CD4-positive, alpha-beta memory T cell (primary cell): ENCODE data around the gene ICAM4. TPM values are rescaled to one million over a fixed set of nuclear protein-coding genes. Genes with fewer than 3 reads are reported as not detected.

Source experiments
- CTCF ChIA-PET: fragments of 350-600 bp; sonication (Branson Sonifier 250); formaldehyde crosslinking; loops from one replicate; lab custom pipeline; 2021; ENCODE audit warnings: inconsistent platforms; ENCODE audit not compliant: partially characterized antibody; lab: Charles Lee
- POLR2A ChIA-PET: fragments of 350-600 bp; sonication (Branson Sonifier 250); formaldehyde crosslinking; loops from one replicate; lab custom pipeline; 2021; ENCODE audit not compliant: partially characterized antibody; lab: Charles Lee
- DNase-seq, 5 donors: peaks; one replicate each; pipeline versions ENCODE4 v3.0.0 to v3.0.0-alpha.2; 2020 to 2022; ENCODE audit warnings: mixed read lengths in 1 of 5
- H3K27ac ChIP-seq: one replicate; pipeline ENCODE4 v1.7.0; 2013; ENCODE audit warnings: low read depth, low read length
- H3K27me3 ChIP-seq: 2 replicates; pipeline ENCODE4 v1.7.0; 2013; ENCODE audit warnings: mild to moderate bottlenecking, low read length, moderate library complexity; ENCODE audit not compliant: insufficient read depth
- H3K36me3 ChIP-seq: 2 replicates; pipeline ENCODE4 v1.7.0; 2013; ENCODE audit warnings: mild to moderate bottlenecking, low read length, moderate library complexity; ENCODE audit not compliant: insufficient read depth
- H3K4me1 ChIP-seq: 2 replicates; pipeline ENCODE4 v1.7.0; 2013; ENCODE audit warnings: mild to moderate bottlenecking, low read length, moderate library complexity; ENCODE audit not compliant: insufficient read depth
- H3K4me3 ChIP-seq, 2 donors: one replicate each; pipeline ENCODE4 v1.7.0; 2013; ENCODE audit warnings: low read length in 2 of 2, mild to moderate bottlenecking in 1 of 2
- H3K9me3 ChIP-seq, 2 donors: one replicate each; pipeline ENCODE4 v1.7.0; 2013; ENCODE audit warnings: low read length in 2 of 2, control low read depth in 1 of 2; ENCODE audit not compliant: control insufficient read depth in 1 of 2
- H3K27ac Mint-ChIP-seq, 7 donors: one replicate each; pipeline ENCODE4 v1.8.0; 2020 to 2021; ENCODE audit warnings: mixed read lengths in 7 of 7, mild to moderate bottlenecking in 6 of 7, inconsistent platforms in 3 of 7, moderate library complexity in 3 of 7
- H3K27me3 Mint-ChIP-seq, 2 donors: one replicate each; pipeline ENCODE4 v1.8.0; 2020 to 2021; ENCODE audit warnings: mixed read lengths in 2 of 2
- H3K36me3 Mint-ChIP-seq, 2 donors: one replicate each; pipeline ENCODE4 v1.8.0; 2020 to 2021; ENCODE audit warnings: mixed read lengths in 2 of 2, inconsistent platforms in 1 of 2, mild to moderate bottlenecking in 1 of 2
- H3K4me1 Mint-ChIP-seq, 4 donors: one replicate each; pipeline ENCODE4 v1.8.0; 2020 to 2021; ENCODE audit warnings: mixed read lengths in 4 of 4, mild to moderate bottlenecking in 1 of 4
- H3K4me3 Mint-ChIP-seq, 8 donors: one replicate each; pipeline ENCODE4 v1.8.0; 2020 to 2021; ENCODE audit warnings: mixed read lengths in 8 of 8, mild to moderate bottlenecking in 7 of 8, moderate library complexity in 6 of 8, inconsistent platforms in 3 of 8
- H3K9me3 Mint-ChIP-seq, 8 donors: one replicate each; pipeline ENCODE4 v1.8.0; 2020 to 2021; ENCODE audit warnings: mixed read lengths in 8 of 8, mild to moderate bottlenecking in 5 of 8, inconsistent platforms in 3 of 8, moderate library complexity in 1 of 8
- intact Hi-C: fragments of 100-400 bp; cut with micrococcal nuclease; formaldehyde crosslinking; loops from one replicate; pipeline ENCODE4 v1.15.1; 2023
- polyA plus RNA-seq, 2 donors: library from polyadenylated mRNA; unstranded; fragments of 300-500 nt; fragmentation: Illumina TruSeq; gene quantifications; one replicate each; pipeline ENCODE4 v1.2.3, GENCODE V29; 2021
- total RNA-seq, 2 experiments: library from RNA; stranded (reverse); gene quantifications; one replicate each; pipeline ENCODE4 v1.2.3, GENCODE V29; 2021

ICAM4 gene
- total and polyA plus RNA-seq, 4 experiments from 2014 or later: 0.70 to 1.5 (median 1.3) TPM; not detected in 1

DNA sequence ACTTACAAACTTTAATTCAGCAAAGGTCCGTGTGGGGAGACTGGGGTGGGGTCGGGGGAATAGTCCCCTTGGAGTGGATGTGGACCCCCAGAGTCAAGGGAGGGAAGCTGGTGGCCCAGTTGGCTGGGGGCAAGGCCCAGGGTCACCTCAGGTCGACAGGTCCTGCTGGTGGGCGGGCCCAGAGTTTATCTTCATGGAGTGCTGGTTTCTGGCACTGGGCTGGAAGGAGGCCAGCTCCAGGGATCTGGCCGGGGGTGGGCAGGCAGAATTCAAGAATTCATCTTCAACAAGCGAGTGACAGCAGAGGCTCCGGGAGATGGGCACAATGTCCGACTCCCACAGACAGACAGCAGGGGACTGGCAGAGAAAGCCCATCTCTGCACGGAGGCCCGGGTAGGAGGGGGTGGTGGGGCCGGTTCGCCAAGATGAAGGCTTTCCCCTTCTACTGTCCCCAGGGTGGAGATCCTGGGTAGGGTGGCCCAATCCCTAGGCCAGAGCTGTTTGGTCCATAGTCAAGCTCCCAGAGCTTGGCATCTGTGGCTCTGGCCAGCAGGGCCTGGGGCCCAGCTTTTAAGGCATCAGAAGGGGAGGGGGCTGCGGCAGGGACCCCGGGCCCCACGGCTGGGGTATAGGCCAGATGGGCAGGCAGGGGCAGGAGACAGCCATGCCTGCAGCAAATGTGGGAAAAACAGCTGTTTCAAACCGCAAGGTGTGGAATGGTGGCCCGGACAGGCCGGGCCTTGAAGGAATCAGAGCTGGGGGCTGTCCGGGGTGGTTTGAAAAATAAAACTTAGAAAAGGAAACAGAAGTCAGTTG lies 29.7 kb downstream of the ICAM4 start:
- Histone ChIP-seq H3K4me3 (peak overlapping the region; percentile 57 to 93), H3K4me1 (peaks cover 17% of the 10 kb centered on the region), H3K9me3 (no peaks in the 10 kb centered on the region), H3K27ac (peak overlapping the region; percentile 52), H3K36me3 (peaks cover 25% of the 10 kb centered on the region), H3K27me3 (no peaks in the 10 kb centered on the region)
- H3K36me3 Mint-ChIP-seq: peaks cover 10 to 28% of the 10 kb centered on the region in 2 donors
- DNase-seq: no peak
- peaks cover 0 to 2% (median 0%) of the 10 kb centered on the region in 8 donors for H3K9me3 Mint-ChIP-seq
- intact Hi-C loops: loop anchor here (1.0 kb wide), 1 partner anchor 17 kb away; the partner anchor contains the start of gene RAVER1
- peak overlapping the region; percentile 55 to 97 (median 88) for H3K4me3 Mint-ChIP-seq
- ChIA-PET CTCF (interaction anchor here (1.0 to 1.2 kb wide), 3 partner anchors 46 to 74 kb away, joined by 3 to 5 read pairs (median 4); partner anchors contain the start of gene ICAM1), POLR2A (interaction anchor here (0.7 to 3.2 kb wide), 4 partner anchors 17 to 46 kb away, joined by 3 to 13 read pairs (median 8); partner anchors contain the start of genes ICAM1, ICAM5 and RAVER1)
- H3K27ac Mint-ChIP-seq: peak overlapping the region; percentile 72 to 95 (median 90)
- H3K27me3 Mint-ChIP-seq: no peaks in the 10 kb centered on the region
- peaks cover 9 to 20% (median 11%) of the 10 kb centered on the region in 4 donors for H3K4me1 Mint-ChIP-seq

DNA sequence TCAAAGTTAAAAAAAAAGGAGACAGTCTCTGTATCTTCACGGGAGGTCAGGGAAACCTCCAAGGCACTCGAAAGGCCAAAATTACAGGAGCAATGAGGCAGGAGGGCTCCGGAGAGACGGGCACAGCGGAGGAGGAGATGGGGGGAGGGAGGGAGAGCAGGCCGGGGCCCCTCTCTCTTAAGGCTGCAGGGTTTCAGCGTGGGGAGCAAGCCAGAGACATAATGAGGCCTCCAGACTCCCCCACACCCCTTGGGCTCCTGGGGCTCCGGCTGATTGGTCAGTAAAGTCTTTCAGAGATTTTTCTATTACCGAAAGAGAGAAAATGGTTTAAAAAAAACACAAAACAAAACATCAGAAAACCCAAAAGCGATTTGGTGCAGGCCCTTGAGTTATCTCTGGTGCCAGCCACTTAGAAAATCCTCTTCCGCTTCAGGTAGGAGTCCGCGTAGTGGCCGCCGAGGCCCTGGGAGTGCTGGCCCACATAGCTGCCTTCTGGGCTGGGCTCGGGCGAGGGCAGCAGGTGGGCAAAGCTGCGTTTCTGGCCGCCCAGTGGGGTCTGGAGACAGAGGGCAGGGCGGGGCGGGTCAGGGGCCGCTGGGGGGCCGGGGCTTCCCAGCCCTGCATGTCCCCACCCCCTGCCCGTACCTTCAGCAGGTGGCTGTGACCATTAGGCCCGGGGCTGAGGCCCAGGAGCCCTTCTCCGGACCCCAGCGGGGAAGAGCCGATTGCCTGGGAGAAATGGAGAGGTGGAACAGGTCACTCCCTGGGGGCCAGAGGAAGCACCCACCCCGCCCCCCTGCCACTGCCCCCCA lies 30.5 kb downstream of the ICAM4 start:
- Histone ChIP-seq H3K4me1 (peaks cover 17% of the 10 kb centered on the region), H3K27me3 (no peaks in the 10 kb centered on the region), H3K4me3 (no peak overlapping the region), H3K9me3 (no peaks in the 10 kb centered on the region), H3K27ac (no peak overlapping the region), H3K36me3 (peaks cover 33% of the 10 kb centered on the region)
- CTCF ChIA-PET: interaction anchor here (1.0 to 1.2 kb wide), 3 partner anchors 47 to 73 kb away, joined by 3 to 5 read pairs (median 4); partner anchors contain the start of gene ICAM1
- Mint-ChIP-seq H3K9me3 (peaks cover 0 to 4% (median 0%) of the 10 kb centered on the region in 8 donors), H3K27me3 (no peaks in the 10 kb centered on the region), H3K4me1 (peaks cover 11 to 23% (median 13%) of the 10 kb centered on the region in 4 donors), H3K36me3 (peaks cover 15 to 34% of the 10 kb centered on the region in 2 donors), H3K4me3 (peak overlapping the region in 2 of 8 donors; percentile 4 to 25), H3K27ac (peak overlapping the region in 1 of 7 donors; percentile 83)
- intact Hi-C loops: no loop called here
- POLR2A ChIA-PET: interaction anchor here (0.7 to 3.2 kb wide), 4 partner anchors 16 to 28 kb away, joined by 3 to 13 read pairs (median 4); partner anchors contain the start of genes ICAM5 and RAVER1
- no peak for DNase-seq

DNA sequence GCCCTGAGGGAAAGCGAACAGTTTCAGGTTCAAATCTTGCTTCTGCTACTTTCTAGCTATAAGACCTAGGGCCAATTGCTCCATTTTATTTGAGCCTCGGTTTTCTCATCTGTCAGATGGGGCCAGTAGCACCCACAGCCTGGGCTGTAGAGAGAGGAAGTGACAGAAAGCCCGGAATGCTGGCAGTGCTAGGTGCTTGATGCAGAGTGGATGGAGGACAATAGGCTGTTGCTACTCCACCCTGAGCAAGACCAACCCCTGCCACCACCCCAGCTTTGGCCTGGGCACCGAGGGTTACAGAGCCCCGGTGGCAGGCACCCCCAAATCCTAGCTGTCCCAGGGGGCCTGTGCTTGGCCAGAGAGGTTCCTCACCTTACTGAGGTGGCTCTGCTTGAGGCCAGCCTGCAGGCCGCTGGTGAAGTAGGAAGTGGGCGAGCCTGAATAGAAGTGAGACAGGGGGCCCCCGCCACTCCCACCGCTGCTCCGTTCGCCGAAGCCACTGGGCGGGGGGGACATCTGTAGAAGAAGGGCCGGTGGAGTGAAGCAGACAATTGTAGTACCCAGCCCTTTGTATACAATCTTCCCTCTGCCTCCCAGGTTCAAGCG lies 31.2 kb downstream of the ICAM4 start:
- intact Hi-C loops: no loop called here

DNA sequence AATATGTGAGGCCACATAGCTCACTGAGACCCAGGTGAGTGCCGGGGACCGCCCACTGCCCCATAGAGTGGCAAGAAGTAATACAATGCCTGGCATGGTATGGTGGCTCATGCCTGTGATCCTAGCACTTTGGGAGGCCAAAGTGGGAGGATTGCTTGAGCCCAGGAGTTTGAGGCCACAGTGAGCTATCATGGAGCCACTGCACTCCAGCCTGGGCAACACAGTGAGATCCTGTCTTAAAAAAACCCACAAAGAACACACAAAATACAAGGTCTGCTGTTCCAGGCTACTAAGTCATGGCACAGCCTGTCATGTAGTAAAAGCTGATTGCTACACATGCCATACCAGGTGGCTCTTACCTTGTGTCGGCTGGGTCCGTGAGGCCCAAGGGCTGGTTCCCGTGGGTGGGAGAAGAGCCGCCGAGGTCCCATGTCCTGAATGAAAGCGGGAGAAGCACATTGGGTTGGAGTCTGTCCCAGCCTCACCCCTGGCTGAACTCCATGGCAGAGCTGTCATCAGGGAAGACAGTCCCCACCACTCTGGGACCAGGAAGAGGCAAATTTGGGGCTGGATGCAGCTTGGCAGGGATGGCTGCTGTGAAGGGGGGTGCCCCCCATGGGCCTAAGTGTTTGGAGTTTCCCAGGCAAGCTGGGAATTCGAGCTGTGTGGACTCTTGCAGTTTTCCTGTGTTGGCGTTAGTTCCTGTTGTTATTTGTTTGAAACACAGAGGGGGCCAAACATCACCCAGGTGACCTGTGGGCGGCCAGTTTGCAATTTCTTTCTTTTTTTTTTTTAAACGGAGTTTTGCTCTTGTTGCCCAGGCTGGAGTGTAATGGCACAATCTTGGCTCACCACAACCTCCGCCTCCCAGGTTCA lies 32.3 kb downstream of the ICAM4 start:
- H3K4me1 ChIP-seq: peaks cover 17% of the 10 kb centered on the region
- H3K36me3 Mint-ChIP-seq: peaks cover 12 to 32% of the 10 kb centered on the region in 2 donors
- H3K4me1 Mint-ChIP-seq: peaks cover 11 to 23% (median 13%) of the 10 kb centered on the region in 4 donors
- ChIA-PET CTCF (interaction anchor here (1.0 kb wide), 1 partner anchor 12 kb away, joined by 3 read pairs; no protein-coding TSS in a partner anchor), POLR2A (interaction anchor here (0.7 to 1.8 kb wide), 4 partner anchors 12 to 61 kb away, joined by 3 to 4 read pairs (median 4); partner anchors contain the start of genes ICAM1, ICAM5 and TYK2)
- peaks cover 0 to 4% (median 0%) of the 10 kb centered on the region in 8 donors for H3K9me3 Mint-ChIP-seq
- H3K4me3 Mint-ChIP-seq: no peak overlapping the region
- no peaks in the 10 kb centered on the region for H3K27me3 Mint-ChIP-seq
- H3K27ac ChIP-seq: no peak overlapping the region
- intact Hi-C loops: no loop called here
- no peaks in the 10 kb centered on the region for H3K27me3 ChIP-seq
- no peaks in the 10 kb centered on the region for H3K9me3 ChIP-seq
- DNase-seq: no peak
- H3K4me3 ChIP-seq: no peak overlapping the region
- H3K36me3 ChIP-seq: peaks cover 43% of the 10 kb centered on the region
- no peak overlapping the region for H3K27ac Mint-ChIP-seq

More for the DNA sequence above, 31.2 kb downstream of the ICAM4 start:
- Mint-ChIP-seq H3K4me1 (peaks cover 11 to 23% (median 13%) of the 10 kb centered on the region in 4 donors), H3K27me3 (no peaks in the 10 kb centered on the region), H3K27ac (peak overlapping the region in 1 of 7 donors; percentile 57), H3K9me3 (peaks cover 0 to 4% (median 0%) of the 10 kb centered on the region in 8 donors), H3K36me3 (peaks cover 15 to 35% of the 10 kb centered on the region in 2 donors), H3K4me3 (no peak overlapping the region)
- no peaks in the 10 kb centered on the region for H3K9me3 ChIP-seq
- H3K27ac ChIP-seq: no peak overlapping the region
- no peak for DNase-seq
- H3K4me3 ChIP-seq: no peak overlapping the region
- no peaks in the 10 kb centered on the region for H3K27me3 ChIP-seq
- POLR2A ChIA-PET: interaction anchor here (1.8 kb wide), 1 partner anchor 29 kb away, joined by 4 read pairs; the partner anchor contains the start of gene ICAM5
- CTCF ChIA-PET: interaction anchor here (1.0 kb wide), 1 partner anchor 11 kb away, joined by 3 read pairs; no protein-coding TSS in a partner anchor
- peaks cover 17% of the 10 kb centered on the region for H3K4me1 ChIP-seq
- H3K36me3 ChIP-seq: peaks cover 40% of the 10 kb centered on the region

DNA sequence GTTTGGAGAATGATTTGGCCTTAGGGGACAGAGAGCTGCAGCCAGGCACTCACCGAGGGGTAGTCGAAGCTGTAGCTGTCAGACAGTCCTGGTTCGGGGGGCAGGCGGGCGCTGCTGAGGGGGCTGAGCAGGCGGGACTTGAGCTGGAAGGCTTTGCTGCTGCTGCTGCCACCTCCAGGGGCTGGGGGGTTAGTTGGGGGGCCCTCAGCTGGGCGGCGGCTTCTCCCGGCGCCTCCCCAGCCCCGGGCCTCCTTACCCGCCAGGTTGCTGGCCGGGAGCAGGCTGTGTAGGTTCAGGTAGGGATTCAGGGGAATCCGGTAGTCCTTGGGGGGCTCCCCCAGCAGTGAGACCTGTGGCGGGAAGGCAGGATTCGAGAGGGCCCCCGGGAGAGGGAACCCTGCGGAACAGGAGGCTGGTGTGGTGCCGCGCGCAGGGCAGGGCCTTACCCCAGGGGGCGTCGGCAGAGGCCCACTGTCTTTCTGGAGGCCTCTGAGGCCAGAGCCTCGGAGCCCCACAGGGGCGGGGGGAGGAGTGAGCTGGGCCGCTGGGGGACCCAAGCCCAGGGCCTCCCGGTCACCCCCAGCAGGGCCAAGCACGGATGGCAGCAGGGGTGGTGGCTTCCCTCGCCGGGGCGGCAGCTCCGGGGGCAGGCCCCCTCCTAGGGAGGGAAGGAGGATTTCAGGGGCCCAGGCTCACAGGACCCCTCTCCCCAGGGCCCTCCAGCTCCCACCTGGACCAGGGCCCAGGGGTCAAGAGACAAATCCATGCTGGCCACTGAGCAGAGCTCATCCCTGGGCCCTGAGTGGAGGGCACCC lies 34.1 kb downstream of the ICAM4 start:
- H3K36me3 ChIP-seq: peaks cover 59% of the 10 kb centered on the region
- CTCF ChIA-PET: interaction anchor here (0.7 to 1.5 kb wide), 2 partner anchors 12 to 68 kb away, joined by 3 to 4 read pairs; no protein-coding TSS in a partner anchor
- peaks cover 4 to 9% (median 6%) of the 10 kb centered on the region in 4 donors for H3K4me1 Mint-ChIP-seq
- no peak overlapping the region for H3K4me3 ChIP-seq
- H3K27ac Mint-ChIP-seq: no peak overlapping the region
- H3K9me3 ChIP-seq: no peaks in the 10 kb centered on the region
- peaks cover 0 to 2% (median 0%) of the 10 kb centered on the region in 8 donors for H3K9me3 Mint-ChIP-seq
- no peak overlapping the region for H3K4me3 Mint-ChIP-seq
- DNase-seq: no peak
- H3K27ac ChIP-seq: no peak overlapping the region
- no peaks in the 10 kb centered on the region for H3K27me3 ChIP-seq
- peaks cover 6% of the 10 kb centered on the region for H3K4me1 ChIP-seq
- intact Hi-C loops: no loop called here
- POLR2A ChIA-PET: interaction anchor here (1.1 to 1.4 kb wide), 2 partner anchors 10 to 31 kb away, joined by 3 to 4 read pairs; partner anchors contain the start of gene ICAM5
- peaks cover 12 to 37% of the 10 kb centered on the region in 2 donors for H3K36me3 Mint-ChIP-seq
- H3K27me3 Mint-ChIP-seq: no peaks in the 10 kb centered on the region
